ENCODE data around the gene PLET1. TPM values are rescaled to one million over a fixed set of nuclear protein-coding genes. Genes with fewer than 3 reads are reported as not detected.

PLET1 gene
- total RNA-seq, 4 donors from 2014 or later = not detected

GRCh38 chr11:112229159-112229558 is 31.5 kb downstream of the PLET1 start:
- intact Hi-C loops (cut with DNase I; ENCODE audit: low total_unique reads) = no loop called here
- TF ChIP-seq POLR2A (IDR thresholded peaks at IDR 0.05) = no peak
- TF ChIP-seq CTCF (IDR thresholded peaks at IDR 0.05) = no peak
- H3K4me3 ChIP-seq (ENCODE audit: low read depth, poor library complexity, severe bottlenecking) = no peak overlapping the region
- no peak for DNase-seq (ENCODE audit: low spot score in 2 of 2)
- WGBS, 2 donors = 95 to 97% methylated on average over 7 of the region's 7 CpGs

- DNase-seq (ENCODE audit: low spot score in 2 of 2) = no peak
- 87 to 98% methylated on average over 2 of the region's 2 CpGs for WGBS, 2 donors
- no peak overlapping the region for H3K4me3 ChIP-seq (ENCODE audit: low read depth, poor library complexity, severe bottlenecking)
- TF ChIP-seq POLR2A (IDR thresholded peaks at IDR 0.05) (no peak), CTCF (IDR thresholded peaks at IDR 0.05) (no peak)
- intact Hi-C loops (cut with DNase I; ENCODE audit: low total_unique reads) = no loop called here
These were observed 32.0 kb downstream of the PLET1 start for GRCh38 chr11:112228706-112229105.

- WGBS, 2 donors = 56 to 67% methylated on average over 4 of the region's 4 CpGs
- DNase-seq (ENCODE audit: low spot score in 2 of 2) = no peak
- no peak overlapping the region for H3K4me3 ChIP-seq (ENCODE audit: low read depth, poor library complexity, severe bottlenecking)
- intact Hi-C loops (cut with DNase I; ENCODE audit: low total_unique reads) = no loop called here
- TF ChIP-seq CTCF (IDR thresholded peaks at IDR 0.05) (no peak), POLR2A (IDR thresholded peaks at IDR 0.05) (no peak)
These were observed 33.2 kb downstream of the PLET1 start for GRCh38 chr11:112227471-112227870.

- DNase-seq (ENCODE audit: low spot score in 2 of 2) = no peak
- no peak for TF ChIP-seq POLR2A (IDR thresholded peaks at IDR 0.05)
- no peak for TF ChIP-seq CTCF (IDR thresholded peaks at IDR 0.05)
- peak overlapping the region; percentile 47 for H3K4me3 ChIP-seq (ENCODE audit: low read depth, poor library complexity, severe bottlenecking)
- 2 to 4% methylated on average over 16 of the region's 16 CpGs for WGBS, 2 donors
- intact Hi-C loops (cut with DNase I; ENCODE audit: low total_unique reads) = no loop called here
These were observed 33.7 kb downstream of the PLET1 start for GRCh38 chr11:112226831-112227401.

- intact Hi-C loops (cut with DNase I; ENCODE audit: low total_unique reads) = no loop called here
- WGBS, 2 donors = 0% methylated on average over 4 to 25 of the region's 70 CpGs
- peak; percentile 81 to 96 for DNase-seq (ENCODE audit: low spot score in 2 of 2)
- TF ChIP-seq CTCF (IDR thresholded peaks at IDR 0.05) (no peak), POLR2A (IDR thresholded peaks at IDR 0.05) (peak in 1 of 2 donors; percentile 86)
- peak within 1 kb of the TSS; percentile 47 for H3K4me3 ChIP-seq (ENCODE audit: low read depth, poor library complexity, severe bottlenecking)
These were observed 34.4 kb downstream of the PLET1 start, which contains the start of gene PTS for GRCh38 chr11:112226062-112226830. PTS (plus strand) TSS chr11:112226428; CDS start chr11:112226444, 16 bp downstream.
